ENCODE measurements around the gene COX7A1.
"Not testable (repeated sequence)": the region's sequence is repeated elsewhere in the genome, so short reads cannot be mapped to it uniquely, and the experiment has no call there.

The COX7A1 gene

GRCh38 chr19:36152352-36153091 lies at the start of gene COX7A1:
Gene COX7A1, minus strand, starts transcription at chr19:36152447. Its CDS starts 40 bp downstream, at chr19:36152407.
- no peak for DNase-seq (ENCODE audit: low read depth)

- DNase-seq (ENCODE audit: low read depth), result no peak
These were observed 49.4 kb upstream of the COX7A1 start for GRCh38 chr19:36201684-36202083.

GRCh38 chr19:36198119-36198518 lies 45.9 kb upstream of the COX7A1 start:
- DNase-seq (ENCODE audit: low read depth), result no peak

- DNase-seq (ENCODE audit: low read depth), result no peak
These were observed 44.0 kb upstream of the COX7A1 start for GRCh38 chr19:36196249-36196648.

- DNase-seq (ENCODE audit: low read depth), result not testable (repeated sequence)
These were observed 34.5 kb upstream of the COX7A1 start for GRCh38 chr19:36186722-36187121.

GRCh38 chr19:36183245-36183628 lies 31.0 kb upstream of the COX7A1 start:
- no peak for DNase-seq (ENCODE audit: low read depth)

GRCh38 chr19:36182612-36183244 lies 30.5 kb upstream of the COX7A1 start:
- DNase-seq (ENCODE audit: low read depth), result no peak

GRCh38 chr19:36179077-36179476 lies 26.8 kb upstream of the COX7A1 start:
- not testable (repeated sequence) for DNase-seq (ENCODE audit: low read depth)

- not testable (repeated sequence) for DNase-seq (ENCODE audit: low read depth)
These were observed 21.6 kb upstream of the COX7A1 start for GRCh38 chr19:36173846-36174245.

- DNase-seq (ENCODE audit: low read depth), result no peak
These were observed 20.6 kb upstream of the COX7A1 start for GRCh38 chr19:36172852-36173251.

- no peak for DNase-seq (ENCODE audit: low read depth)
These were observed 17.0 kb upstream of the COX7A1 start for GRCh38 chr19:36169084-36169760.

GRCh38 chr19:36163813-36164212 lies 11.6 kb upstream of the COX7A1 start:
- DNase-seq (ENCODE audit: low read depth), result no peak

- no peak for DNase-seq (ENCODE audit: low read depth)
These were observed 8.8 kb upstream of the COX7A1 start for GRCh38 chr19:36160821-36161596.

- DNase-seq (ENCODE audit: low read depth), result no peak
These were observed 879 bp upstream of the COX7A1 start for GRCh38 chr19:36153126-36153525.

- DNase-seq (ENCODE audit: low read depth), result no peak
These were observed 262 bp downstream of the COX7A1 start for GRCh38 chr19:36152019-36152351.

- no peak for DNase-seq (ENCODE audit: low read depth)
These were observed 866 bp downstream of the COX7A1 start for GRCh38 chr19:36151144-36152018.

- no peak for DNase-seq (ENCODE audit: low read depth)
These were observed 1.7 kb downstream of the COX7A1 start for GRCh38 chr19:36150586-36150985.

GRCh38 chr19:36149673-36150406 lies 2.4 kb downstream of the COX7A1 start:
- no peak for DNase-seq (ENCODE audit: low read depth)

GRCh38 chr19:36144624-36145023 lies 7.6 kb downstream of the COX7A1 start:
- no peak for DNase-seq (ENCODE audit: low read depth)

GRCh38 chr19:36142496-36142895 lies 9.8 kb downstream of the COX7A1 start:
- no peak for DNase-seq (ENCODE audit: low read depth)

GRCh38 chr19:36142046-36142445 lies 10.2 kb downstream of the COX7A1 start:
- no peak for DNase-seq (ENCODE audit: low read depth)
